MCF 10A (cell line): Measurements from ENCODE around the gene PABPN1L. TPM values are rescaled to one million over a fixed set of nuclear protein-coding genes. Genes with fewer than 3 reads are reported as not detected.

Experiments
- BruUV-seq: library from RNA; stranded (reverse); fragments of 400-500 nt; replicated peaks from 2 replicates; lab custom pipeline; 2021; lab: Mats Ljungman, UMichigan
- CTCF ChIA-PET: fragments of 300-600 bp; sonication (Branson Sonifier 250); formaldehyde crosslinking; extraction: SDS; loops from one replicate; lab custom pipeline; 2021; ENCODE audit warnings: antibody characterized with exemption, inconsistent platforms; lab: Yijun Ruan, JAX
- POLR2A ChIA-PET: fragments of 300-600, 350-650 bp; sonication (Branson Sonifier 250); formaldehyde crosslinking; extraction: SDS; loops from one replicate; lab custom pipeline; 2020; ENCODE audit warnings: antibody characterized with exemption, inconsistent platforms; lab: Yijun Ruan, JAX
- DNase-seq: peaks from one replicate; pipeline ENCODE4 v3.0.0-alpha.2; 2018; ENCODE audit not compliant: unreplicated experiment
- H3K27ac Mint-ChIP-seq: one replicate; pipeline ENCODE4 v1.8.0; 2022; ENCODE audit warnings: mild to moderate bottlenecking, low read depth, mixed read lengths; ENCODE audit not compliant: unreplicated experiment
- H3K27me3 Mint-ChIP-seq: one replicate; pipeline ENCODE4 v1.8.0; 2022; ENCODE audit warnings: mixed read lengths; ENCODE audit not compliant: insufficient read depth, unreplicated experiment
- H3K36me3 Mint-ChIP-seq: one replicate; pipeline ENCODE4 v1.8.0; 2022; ENCODE audit warnings: mild to moderate bottlenecking, moderate library complexity, mixed read lengths; ENCODE audit not compliant: insufficient read depth, unreplicated experiment
- H3K4me1 Mint-ChIP-seq: one replicate; pipeline ENCODE4 v1.8.0; 2022; ENCODE audit warnings: mixed read lengths; ENCODE audit not compliant: insufficient read depth, unreplicated experiment
- H3K4me3 Mint-ChIP-seq: one replicate; pipeline ENCODE4 v1.8.0; 2022; ENCODE audit warnings: mild to moderate bottlenecking, moderate library complexity, mixed read lengths; ENCODE audit not compliant: unreplicated experiment
- H3K9me3 Mint-ChIP-seq: one replicate; pipeline ENCODE4 v1.8.0; 2022; ENCODE audit warnings: mixed read lengths; ENCODE audit not compliant: unreplicated experiment
- CTCF ChIP-seq: fragments of 200-600 bp; IDR thresholded peaks from one replicate; pipeline ENCODE4 v1.8.0; 2022; ENCODE audit warnings: antibody characterized with exemption, mild to moderate bottlenecking; ENCODE audit not compliant: unreplicated experiment
- intact Hi-C: fragments of 100-400 bp; cut with micrococcal nuclease; formaldehyde crosslinking; loops from 2 replicates; pipeline ENCODE4 v1.14.1; 2022
- total RNA-seq: library from RNA; stranded (reverse); gene quantifications from 2 replicates; pipeline ENCODE4 v1.2.3, GENCODE V29; 2022

Gene PABPN1L
- total RNA-seq, 1 experiment from 2014 or later, result not detected

GRCh38 chr16:88913001-88913612 lies 46.6 kb upstream of the PABPN1L start:
- H3K27me3 Mint-ChIP-seq, result no peaks in the 10 kb centered on the region
- no TSS peak for BruUV-seq
- POLR2A ChIA-PET, result interaction anchor here (0.5 to 0.9 kb wide), 2 partner anchors 80 to 391 kb away, joined by 3 read pairs; no protein-coding TSS in a partner anchor

DNA sequence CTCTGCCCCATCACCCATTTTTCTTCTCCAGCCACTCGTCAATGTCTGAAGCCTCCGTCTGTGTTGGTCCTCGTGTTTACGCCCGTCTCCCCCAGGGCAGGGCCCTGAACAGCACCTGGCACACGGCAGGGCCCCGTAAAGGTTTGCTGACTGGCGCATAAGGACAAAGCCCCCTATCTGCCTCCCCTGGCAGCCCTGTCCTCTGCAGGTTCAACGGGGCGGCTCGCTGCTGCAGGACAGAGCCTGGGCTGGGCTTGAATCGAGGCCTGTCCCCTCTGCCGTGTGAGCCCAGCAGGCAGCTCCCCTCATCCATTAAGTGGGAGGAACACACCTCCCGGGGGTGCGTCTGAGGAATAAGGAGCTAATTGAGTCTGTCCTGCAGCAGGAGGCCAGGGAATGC lies 46.1 kb upstream of the PABPN1L start:
- ChIA-PET POLR2A (interaction anchor here (0.5 to 0.9 kb wide), 2 partner anchors 79 to 390 kb away, joined by 3 read pairs; no protein-coding TSS in a partner anchor), CTCF (no interaction called here)
- no peak overlapping the region for H3K4me3 Mint-ChIP-seq
- no peak overlapping the region for H3K27ac Mint-ChIP-seq
- no TSS peak for BruUV-seq
- H3K36me3 Mint-ChIP-seq, result no peaks in the 10 kb centered on the region
- peaks cover 6% of the 10 kb centered on the region for H3K4me1 Mint-ChIP-seq
- no peaks in the 10 kb centered on the region for H3K27me3 Mint-ChIP-seq
- H3K9me3 Mint-ChIP-seq, result no peaks in the 10 kb centered on the region
- no peak for TF ChIP-seq CTCF
- no peak for DNase-seq
- intact Hi-C loops, result no loop called here

More at GRCh38 chr16:88913001-88913612, 46.6 kb upstream of the PABPN1L start:
- CTCF ChIA-PET, result no interaction called here
- intact Hi-C loops, result no loop called here
- H3K27ac Mint-ChIP-seq, result no peak overlapping the region
- H3K4me1 Mint-ChIP-seq, result peaks cover 5% of the 10 kb centered on the region
- H3K9me3 Mint-ChIP-seq, result no peaks in the 10 kb centered on the region
- no peak overlapping the region for H3K4me3 Mint-ChIP-seq
- DNase-seq, result no peak
- no peaks in the 10 kb centered on the region for H3K36me3 Mint-ChIP-seq
- no peak for TF ChIP-seq CTCF

DNA sequence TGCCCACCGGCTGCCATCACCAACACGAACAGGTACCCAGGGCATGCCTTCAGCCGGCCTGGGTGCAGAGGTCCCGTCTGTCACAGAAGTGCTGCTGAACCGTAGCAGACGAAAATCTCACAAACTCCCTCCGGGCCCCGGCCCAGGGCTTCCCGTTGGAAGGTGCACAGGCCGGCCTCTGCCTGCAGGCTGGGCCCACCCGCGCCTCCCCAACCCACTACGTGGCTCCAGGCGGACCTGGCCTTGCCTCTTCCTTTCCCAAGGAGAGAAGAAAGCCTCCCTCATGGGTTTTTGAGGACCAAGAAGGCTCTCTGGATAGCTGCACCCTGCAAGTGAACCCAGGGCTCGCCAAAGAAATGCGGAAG lies 45.5 kb upstream of the PABPN1L start:
- CTCF ChIA-PET, result no interaction called here
- Mint-ChIP-seq H3K4me1 (peaks cover 5% of the 10 kb centered on the region), H3K4me3 (no peak overlapping the region), H3K9me3 (no peaks in the 10 kb centered on the region), H3K27ac (no peak overlapping the region), H3K36me3 (no peaks in the 10 kb centered on the region), H3K27me3 (no peaks in the 10 kb centered on the region)
- BruUV-seq, result no TSS peak
- POLR2A ChIA-PET, result no interaction called here
- intact Hi-C loops, result no loop called here
- TF ChIP-seq CTCF, result no peak
- no peak for DNase-seq

DNA sequence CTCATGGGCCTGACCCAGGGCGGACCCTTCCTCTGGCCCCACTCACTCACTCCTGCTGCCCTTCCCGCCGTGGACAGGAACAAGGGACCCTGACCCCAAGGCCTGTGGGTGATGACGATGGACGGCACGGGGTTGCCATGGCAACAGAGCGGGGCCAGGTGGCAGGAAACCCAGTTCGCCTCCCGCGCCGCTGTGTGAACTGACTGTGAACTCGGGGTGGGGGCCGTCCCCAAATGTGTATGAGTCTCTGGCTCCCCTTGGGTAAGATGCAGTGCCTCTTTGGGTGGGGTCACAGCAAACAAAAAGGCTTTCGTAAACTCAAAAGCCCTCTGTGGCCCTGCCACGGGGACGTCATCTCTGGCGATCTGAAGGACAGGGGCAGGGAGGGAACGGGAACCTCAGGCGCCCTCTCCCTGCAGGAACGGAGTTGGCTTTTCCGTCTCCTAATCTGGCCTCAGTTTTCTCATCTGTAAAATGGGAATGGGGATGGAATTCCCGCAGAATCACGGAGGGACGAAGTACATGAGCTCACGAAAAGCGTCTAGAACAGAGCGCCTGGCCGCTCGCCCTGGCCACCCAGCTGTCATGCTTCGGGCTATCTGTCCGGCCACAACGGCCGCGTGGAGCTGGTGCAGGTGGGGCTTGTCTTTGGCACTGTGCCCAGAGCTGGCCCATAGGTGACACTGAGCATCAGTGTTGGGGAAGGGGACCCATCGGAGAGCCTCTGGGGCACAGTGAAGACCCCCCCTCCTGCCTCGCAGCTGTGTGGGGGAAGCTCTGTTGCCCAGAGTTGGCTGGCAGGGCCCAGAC lies 44.9 kb upstream of the PABPN1L start:
- H3K36me3 Mint-ChIP-seq, result no peaks in the 10 kb centered on the region
- intact Hi-C loops, result no loop called here
- TF ChIP-seq CTCF, result no peak
- ChIA-PET CTCF (no interaction called here), POLR2A (no interaction called here)
- H3K27ac Mint-ChIP-seq, result no peak overlapping the region
- H3K27me3 Mint-ChIP-seq, result no peaks in the 10 kb centered on the region
- no peaks in the 10 kb centered on the region for H3K9me3 Mint-ChIP-seq
- no peak overlapping the region for H3K4me3 Mint-ChIP-seq
- DNase-seq, result no peak
- peaks cover 5% of the 10 kb centered on the region for H3K4me1 Mint-ChIP-seq
- BruUV-seq, result no TSS peak
